GM10847 (cell line): ENCODE results near the gene MPRIP.

ENCODE experiments used
- POLR2A ChIP-seq: IDR thresholded peaks from 2 replicates; pipeline ENCODE4 v1.6.1; 2011; ENCODE audit not compliant: insufficient read length; ENCODE audit errors: extremely low read depth

MPRIP gene

DNA sequence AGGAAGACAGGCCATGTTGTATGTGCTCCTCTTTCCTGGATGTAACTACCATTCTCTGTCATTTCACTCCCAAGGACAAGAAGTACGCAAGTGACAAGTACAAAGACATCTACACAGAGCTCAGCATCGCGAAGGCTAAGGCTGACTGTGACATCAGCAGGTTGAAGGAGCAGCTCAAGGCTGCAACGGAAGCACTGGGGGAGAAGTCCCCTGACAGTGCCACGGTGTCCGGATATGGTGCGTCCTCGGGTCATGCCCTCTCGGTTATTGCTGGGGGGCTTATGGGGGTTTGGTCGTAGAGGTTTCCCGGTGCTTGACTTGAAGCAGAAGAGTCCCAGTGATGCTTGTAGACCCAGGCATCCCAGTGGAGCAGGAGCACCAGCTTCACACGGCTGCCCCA, 134.9 kb downstream of the MPRIP start:
- no peak for TF ChIP-seq POLR2A

DNA sequence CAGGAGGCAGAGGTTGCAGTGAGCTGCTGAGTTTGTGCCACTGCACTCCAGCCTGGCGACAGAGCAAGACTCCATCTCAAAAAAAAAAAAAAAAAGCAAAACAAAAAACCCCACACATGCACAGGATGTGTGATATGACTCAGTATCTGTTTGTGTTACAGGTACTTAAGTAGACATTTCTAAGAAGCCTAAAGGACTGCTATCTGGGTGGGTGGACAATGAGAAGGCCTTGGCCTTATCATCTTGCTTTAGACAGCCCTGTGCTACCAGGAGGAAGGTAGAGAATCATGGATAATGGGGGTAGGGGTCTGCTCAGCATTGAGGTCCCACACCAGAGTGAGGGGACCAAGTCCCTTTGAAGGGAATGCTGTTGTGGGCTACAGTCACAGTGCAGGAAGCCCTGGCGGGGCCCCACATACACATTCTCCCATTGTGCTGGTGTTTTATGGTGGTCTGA, 137.1 kb downstream of the MPRIP start:
- TF ChIP-seq POLR2A, result no peak

DNA sequence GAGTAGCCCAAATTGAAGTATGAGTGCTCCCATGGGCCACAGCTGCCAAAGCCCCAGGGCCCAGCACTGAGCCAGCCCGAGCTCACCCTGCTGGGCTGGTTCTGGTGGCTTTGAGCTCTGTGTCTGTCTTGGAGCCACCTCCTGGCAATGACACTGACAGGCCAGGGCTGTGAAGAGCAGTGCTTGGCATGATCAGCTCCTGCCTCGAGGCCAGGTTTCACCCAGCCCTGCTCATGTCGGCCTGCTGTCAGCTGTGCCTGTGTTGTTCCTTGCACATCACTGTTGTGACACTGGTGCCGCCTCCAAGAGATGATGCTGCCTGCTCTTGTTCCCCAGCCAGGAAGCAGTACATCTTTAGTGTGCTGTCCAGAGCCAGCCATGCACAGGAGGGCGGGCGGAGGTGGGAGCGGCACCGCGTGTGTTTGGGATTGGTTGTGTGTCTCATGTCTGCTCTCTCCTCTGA, 137.9 kb downstream of the MPRIP start:
- no peak for TF ChIP-seq POLR2A

DNA sequence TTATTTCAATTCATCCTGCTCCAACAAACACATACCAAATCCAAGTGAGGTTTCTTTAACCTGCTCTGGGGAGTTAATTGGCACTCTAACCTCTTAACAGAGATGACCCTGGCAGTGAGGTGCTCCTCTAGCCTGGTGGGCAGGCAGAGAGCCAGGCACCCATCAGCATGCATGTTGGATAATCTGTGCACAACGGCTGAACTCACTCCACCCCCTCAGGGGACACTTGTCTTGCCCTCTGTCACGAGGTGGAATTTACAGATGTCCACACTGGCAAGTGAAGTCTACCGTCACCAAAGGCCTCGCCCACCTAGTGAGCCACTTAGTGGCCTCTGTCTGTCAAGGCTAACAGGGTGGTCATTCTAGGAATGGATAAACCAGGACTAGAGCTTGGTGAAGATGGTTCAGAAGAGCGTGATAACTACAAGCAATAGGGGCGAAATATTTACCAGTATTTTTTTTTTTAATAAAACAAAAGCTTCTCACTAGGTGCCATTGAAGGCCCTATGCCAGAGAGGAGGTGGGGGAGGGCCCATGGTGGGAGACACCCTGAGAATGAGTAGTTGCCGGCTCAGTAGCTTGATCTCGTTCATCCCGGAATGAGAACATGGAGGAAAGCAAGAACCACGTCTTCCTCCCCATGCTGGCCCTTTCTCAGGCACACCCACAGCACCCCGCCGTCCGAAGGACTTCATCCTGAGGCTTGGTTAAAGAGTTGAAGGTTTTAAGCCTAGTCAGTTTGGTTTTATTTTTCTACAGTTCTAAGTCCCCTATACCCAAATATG, 138.7 kb downstream of the MPRIP start:
- no peak for TF ChIP-seq POLR2A

DNA sequence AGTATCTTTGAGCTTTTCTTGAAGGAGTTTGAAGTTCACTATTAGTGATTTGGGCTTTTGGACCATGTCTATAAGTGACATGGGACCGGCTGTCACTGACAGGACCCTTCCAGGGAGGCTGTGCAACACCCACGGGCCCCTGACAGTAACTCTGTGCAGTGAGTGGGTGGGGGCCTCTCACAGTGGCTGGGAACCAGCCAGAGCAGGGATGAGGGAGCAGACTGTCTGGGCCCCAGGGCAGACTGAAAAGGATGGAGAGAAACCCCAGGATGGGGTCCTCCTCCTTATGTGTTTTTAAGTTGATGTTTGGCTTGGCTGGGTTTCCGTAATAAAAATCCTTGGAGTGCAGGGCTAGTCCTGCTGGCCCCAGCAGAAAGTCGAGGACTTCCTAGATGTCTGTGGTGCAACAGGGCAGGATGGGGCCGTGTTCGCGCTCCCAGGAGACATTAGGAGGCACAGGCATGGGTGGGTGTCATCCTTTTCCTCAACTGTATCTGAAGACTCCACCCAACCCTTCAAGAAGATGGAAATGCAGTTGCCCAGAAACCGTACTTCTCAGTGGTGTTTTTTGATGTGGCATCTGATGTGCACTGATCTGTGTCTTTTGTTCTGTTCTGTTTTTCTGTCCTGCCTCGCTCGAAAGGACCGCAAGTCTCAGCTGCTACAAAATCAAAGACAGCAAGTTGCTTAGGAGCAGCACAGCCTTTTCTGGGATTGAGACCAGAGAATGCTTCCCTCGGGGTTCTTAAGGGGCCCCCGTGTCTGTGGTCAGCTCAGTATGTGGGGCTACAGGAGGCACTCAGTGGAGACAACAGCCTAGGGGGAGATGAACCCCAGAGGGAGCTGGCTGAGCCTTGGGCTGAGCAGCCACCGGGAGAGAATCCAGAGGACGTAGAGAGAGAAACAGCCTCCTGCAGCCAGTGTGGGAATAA, 139.7 kb downstream of the MPRIP start:
- no peak for TF ChIP-seq POLR2A

DNA sequence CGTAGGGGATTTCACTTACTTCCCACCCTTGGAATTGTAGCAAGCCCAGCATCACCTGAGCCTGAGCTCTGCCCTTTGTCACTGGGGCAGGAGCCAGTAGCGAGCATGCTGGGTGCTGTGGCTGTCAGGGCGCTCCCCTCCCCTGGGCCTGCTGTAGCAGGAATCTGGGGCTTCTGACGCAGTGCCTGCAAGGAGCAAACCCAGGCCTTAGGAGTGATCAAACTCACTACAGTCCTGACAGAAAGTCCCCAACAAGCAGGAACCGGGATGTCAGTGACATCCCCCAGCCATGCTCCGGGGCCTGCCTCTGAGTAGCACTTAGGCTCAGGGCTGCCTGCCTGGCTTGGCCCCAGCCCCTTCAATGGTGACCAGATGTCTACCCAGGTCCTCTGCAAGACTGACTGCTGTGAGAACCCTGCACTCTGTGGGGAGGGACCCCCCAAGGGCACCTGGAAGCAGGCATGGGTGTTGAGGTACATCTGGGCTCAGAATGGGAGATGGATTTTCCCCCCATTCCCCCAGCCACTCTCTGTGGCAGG, 140.4 kb downstream of the MPRIP start:
- TF ChIP-seq POLR2A, result no peak

DNA sequence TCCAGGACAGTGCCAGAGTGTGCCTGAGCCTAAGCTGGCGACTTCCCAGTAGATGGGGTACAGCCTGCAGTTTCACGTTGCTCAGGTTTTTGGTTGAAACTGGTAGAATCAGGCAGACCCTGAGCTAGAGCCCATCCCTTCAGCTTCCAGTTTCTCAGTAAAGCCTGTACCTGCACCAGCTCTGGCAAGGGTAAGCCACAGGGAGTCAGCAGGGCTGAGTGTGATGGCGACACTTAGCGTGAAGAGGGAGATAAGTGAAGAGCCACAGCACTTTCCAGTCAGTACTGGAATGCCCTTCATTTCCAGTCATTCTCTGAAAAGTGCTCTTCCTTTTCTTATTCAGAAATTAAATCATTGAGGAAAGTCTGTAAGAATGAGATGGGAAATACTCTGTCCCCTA, 141.5 kb downstream of the MPRIP start:
- TF ChIP-seq POLR2A, result no peak

DNA sequence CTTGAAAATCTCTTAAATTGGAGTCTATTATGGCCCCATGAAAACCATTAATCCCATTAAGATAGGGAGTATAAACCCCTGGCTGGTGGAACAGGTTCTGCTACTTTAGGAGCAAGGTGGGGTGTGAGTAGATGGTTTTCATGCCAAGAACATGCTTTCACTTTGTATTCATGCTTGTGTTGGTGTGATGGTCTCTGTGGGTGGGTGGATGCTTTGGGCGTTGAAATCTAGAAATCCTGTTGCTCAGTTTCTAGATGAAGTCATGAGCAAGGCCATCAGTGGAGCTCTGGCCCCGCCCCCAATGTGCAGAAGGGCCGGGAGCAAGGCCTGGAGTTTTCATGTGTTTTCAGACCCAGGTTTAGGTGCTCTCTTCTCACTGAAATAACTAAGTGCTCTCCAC, 143.8 kb downstream of the MPRIP start:
- no peak for TF ChIP-seq POLR2A

DNA sequence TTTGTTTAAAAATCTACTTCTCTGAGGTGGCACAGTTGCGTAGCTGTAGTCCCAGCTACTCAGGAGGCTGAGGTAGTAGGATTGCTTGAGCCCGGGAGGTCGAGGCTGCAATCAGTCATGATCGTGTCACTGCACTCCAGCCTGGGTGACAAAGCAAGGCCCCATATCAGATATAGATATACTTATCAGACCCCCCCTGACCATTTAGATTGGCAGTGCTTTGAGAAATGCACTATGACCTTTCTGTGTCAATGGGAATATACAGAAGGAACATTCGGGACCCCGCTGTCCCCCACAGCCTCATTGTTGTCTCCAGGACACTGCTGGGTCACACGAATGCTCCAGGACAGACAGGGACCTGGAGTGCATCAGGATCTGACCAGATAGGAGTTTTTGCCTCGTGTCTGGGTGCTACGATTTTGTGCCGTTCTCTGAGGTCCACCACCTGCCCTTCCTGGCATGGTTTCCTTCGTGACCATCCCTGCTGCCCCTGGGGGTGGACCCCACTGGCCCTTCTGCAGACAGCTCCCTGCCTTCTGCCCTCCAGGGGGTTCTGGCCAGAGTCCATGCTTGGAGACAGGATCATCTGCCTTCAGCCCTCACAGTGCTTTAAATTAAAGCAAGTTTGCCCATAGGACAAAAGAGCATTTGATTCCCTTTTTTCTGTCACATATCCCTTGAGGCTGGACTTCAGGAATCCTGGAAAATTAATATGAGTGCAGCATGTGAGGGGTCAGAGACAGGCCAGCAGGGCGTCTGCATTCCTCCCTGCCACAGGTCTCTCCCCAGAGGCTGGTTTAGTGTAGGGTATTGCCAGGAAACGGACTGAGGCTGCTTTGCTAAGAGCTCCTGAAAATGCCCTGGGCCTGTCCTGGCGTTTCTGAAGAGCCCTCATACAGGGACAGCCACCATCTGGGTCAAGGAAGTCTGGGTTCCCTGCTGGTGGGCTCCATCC, 144.6 kb downstream of the MPRIP start:
- TF ChIP-seq POLR2A, result no peak

DNA sequence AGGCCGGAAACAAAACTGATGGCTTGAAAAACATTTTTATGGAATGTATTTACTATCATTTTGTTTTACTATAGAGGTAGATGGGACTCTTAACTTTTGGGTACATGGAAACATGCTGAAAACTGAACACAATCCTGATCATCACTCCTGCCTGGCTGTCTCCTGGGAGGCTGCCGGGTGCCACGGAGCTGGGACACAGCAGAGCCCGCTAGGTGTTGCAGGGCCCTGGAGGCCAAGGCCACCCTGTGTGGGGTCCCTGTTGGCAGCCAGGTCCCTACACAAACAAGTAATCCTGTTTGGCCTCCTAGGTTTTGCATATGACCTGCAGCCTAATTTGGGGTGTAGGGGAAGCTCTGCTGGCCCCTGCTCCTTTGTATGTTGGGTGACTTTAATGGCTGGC, 146.3 kb downstream of the MPRIP start:
- no peak for TF ChIP-seq POLR2A

DNA sequence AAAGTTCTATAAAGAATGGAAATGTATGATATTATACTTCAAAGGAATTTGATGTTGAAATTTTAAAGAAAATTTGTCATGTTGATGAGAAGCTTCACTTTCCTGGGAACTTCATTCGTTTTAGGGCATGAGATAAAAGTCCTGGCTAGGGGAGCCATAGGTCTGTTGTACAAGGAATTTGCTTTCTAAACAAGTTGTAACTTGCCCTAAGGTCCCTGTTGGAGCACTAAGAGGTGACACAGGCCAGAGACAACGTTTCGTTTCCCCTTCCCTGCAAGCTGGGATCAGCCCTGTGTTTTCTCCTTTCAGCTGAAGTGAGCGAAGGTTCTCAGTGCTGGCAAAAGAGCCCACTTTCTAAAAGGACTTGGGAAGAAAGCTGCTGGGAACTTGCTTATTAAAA, 147.3 kb downstream of the MPRIP start:
- TF ChIP-seq POLR2A, result no peak

DNA sequence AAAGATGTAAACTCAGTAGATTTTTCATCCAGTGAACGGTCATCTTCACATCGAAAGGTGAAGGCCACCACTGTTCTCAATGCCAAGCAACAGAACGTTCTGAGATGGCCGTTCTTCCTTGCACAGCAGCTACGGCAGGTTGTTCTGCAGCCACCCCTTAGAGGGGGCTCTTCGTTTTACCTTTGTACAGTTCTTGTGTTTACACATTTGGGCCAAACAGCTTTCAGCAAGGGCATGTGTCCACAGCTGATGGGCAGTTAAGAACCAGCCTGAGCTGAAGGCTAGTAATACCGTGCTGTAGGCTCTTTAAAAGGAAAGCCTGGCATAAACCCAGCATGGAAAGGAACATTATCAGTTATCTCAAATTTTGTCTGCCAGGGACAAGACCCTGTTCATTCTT, 147.9 kb downstream of the MPRIP start:
- no peak for TF ChIP-seq POLR2A

DNA sequence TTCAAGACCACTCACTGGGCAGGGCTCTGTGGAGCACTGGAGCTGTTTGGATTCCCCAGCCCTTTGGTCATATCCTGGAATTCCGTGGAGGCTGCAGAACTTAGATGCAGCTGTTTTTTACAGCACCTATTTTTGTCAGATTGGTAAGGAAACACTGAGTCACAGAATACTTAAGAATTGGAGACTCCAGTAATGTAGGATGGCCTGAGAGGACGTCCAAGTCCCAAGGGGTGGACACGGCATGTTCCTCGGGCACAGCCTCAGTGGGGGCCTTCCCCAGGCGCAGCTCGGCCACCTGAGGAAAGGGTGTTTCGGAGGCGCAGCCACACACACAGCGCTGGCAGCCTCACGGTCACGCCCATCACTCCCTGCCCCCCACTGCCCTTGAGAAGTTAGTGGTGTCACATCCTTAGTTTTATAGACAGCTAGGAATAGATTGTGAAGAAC, 149.1 kb downstream of the MPRIP start:
- no peak for TF ChIP-seq POLR2A

DNA sequence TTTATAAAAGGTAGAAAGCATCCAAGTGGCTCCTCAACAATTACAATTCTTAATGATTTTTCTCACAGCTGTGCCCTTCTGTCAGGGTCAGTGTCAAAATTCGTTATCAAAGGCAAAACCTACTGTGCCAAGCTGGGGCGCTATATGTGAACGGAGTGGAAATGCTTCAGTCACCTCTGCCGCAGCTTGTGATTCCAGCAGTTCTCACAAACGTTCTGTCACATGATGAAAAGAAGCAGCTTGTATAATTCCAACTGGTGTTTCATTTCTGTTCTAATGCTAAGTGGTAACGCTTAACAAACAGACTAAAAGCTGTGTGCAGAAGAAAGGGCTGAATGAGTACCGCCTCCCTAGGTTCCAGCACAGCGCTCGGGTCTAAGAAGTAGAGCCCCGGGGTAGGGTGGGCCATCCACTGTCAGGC, 149.7 kb downstream of the MPRIP start:
- no peak for TF ChIP-seq POLR2A
